ENCODE data around the gene SEMA5A.
A peak's percentile ranks its signal among the peaks of the same experiment; 100 is the strongest.
"Not testable (repeated sequence)": the region's sequence is repeated elsewhere in the genome, so short reads cannot be mapped to it uniquely, and the experiment has no call there.

The SEMA5A gene

GRCh38 chr5:9358961-9359685, 186.8 kb downstream of the SEMA5A start:
- no peak for TF ChIP-seq CTCF (conservative IDR thresholded peaks at IDR 0.05; ENCODE audit: control insufficient read depth, insufficient read depth, low read depth, low read length)
- no peak overlapping the region for H3K4me3 ChIP-seq (ENCODE audit: control insufficient read depth, low read depth, low read length)
- DNase-seq (ENCODE audit: low read depth): peak; percentile 43

- H3K4me3 ChIP-seq (ENCODE audit: control insufficient read depth, low read depth, low read length): no peak overlapping the region
- DNase-seq (ENCODE audit: low read depth): no peak
- no peak for TF ChIP-seq CTCF (conservative IDR thresholded peaks at IDR 0.05; ENCODE audit: control insufficient read depth, insufficient read depth, low read depth, low read length)
Measured at GRCh38 chr5:9356351-9356825, 189.5 kb downstream of the SEMA5A start.

GRCh38 chr5:9354336-9355081, 191.4 kb downstream of the SEMA5A start:
- DNase-seq (ENCODE audit: low read depth): no peak
- H3K4me3 ChIP-seq (ENCODE audit: control insufficient read depth, low read depth, low read length): no peak overlapping the region
- no peak for TF ChIP-seq CTCF (conservative IDR thresholded peaks at IDR 0.05; ENCODE audit: control insufficient read depth, insufficient read depth, low read depth, low read length)

- not testable (repeated sequence) for DNase-seq (ENCODE audit: low read depth); H3K4me3 ChIP-seq (ENCODE audit: control insufficient read depth, low read depth, low read length)
Measured at GRCh38 chr5:9353048-9353447, 192.8 kb downstream of the SEMA5A start.

GRCh38 chr5:9351546-9351945, 194.3 kb downstream of the SEMA5A start:
- no peak overlapping the region for H3K4me3 ChIP-seq (ENCODE audit: control insufficient read depth, low read depth, low read length)
- no peak for TF ChIP-seq CTCF (conservative IDR thresholded peaks at IDR 0.05; ENCODE audit: control insufficient read depth, insufficient read depth, low read depth, low read length)
- DNase-seq (ENCODE audit: low read depth): peak; percentile 81

- TF ChIP-seq CTCF (conservative IDR thresholded peaks at IDR 0.05; ENCODE audit: control insufficient read depth, insufficient read depth, low read depth, low read length): no peak
- DNase-seq (ENCODE audit: low read depth): peak; percentile 73
- H3K4me3 ChIP-seq (ENCODE audit: control insufficient read depth, low read depth, low read length): no peak overlapping the region
Measured at GRCh38 chr5:9350301-9350797, 195.5 kb downstream of the SEMA5A start.

GRCh38 chr5:9348401-9348996, 197.4 kb downstream of the SEMA5A start:
- no peak overlapping the region for H3K4me3 ChIP-seq (ENCODE audit: control insufficient read depth, low read depth, low read length)
- TF ChIP-seq CTCF (conservative IDR thresholded peaks at IDR 0.05; ENCODE audit: control insufficient read depth, insufficient read depth, low read depth, low read length): no peak
- peak; percentile 61 for DNase-seq (ENCODE audit: low read depth)

All from fibroblast of mammary gland (primary cell).